ENCODE data around the gene ANKLE1.

The ANKLE1 gene

DNA sequence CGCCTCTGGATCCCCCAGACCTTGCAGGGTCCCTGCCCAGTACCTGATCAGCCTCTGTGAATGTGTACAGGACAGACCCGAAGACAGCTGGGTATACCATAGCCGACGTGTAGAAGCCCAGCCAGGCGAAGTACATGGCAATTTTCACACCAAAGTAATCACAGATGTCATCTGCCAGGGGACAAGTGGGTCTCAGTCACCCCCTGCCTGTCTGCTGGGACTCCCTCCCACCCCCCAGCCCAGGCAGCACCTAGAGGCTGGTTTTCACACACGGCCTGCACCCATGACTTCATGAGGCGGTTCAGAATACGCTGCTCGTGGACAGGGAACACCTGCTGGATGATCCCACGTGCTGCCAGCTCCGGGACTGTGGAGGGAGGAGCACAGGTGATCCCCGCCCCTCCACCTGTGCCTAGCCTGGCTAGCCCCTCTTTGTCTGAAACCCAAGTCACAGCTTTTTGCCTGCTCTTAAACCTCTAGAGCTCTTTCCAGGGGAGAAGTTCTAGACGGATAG lies 49.4 kb downstream of the ANKLE1 start:
- CTCF ChIA-PET = interaction anchor here (2.1 kb wide), 1 partner anchor 14 kb away, joined by 9 read pairs; no protein-coding TSS in a partner anchor
- Histone ChIP-seq H3K36me3 (ENCODE audit: control insufficient read depth in 2 of 2, insufficient read depth in 1 of 2, low read length in 2 of 2) (peaks cover 0 to 20% of the 10 kb centered on the region in 2 experiments; a peak in 2 of 3 replicates), H3K4me1 (ENCODE audit: control insufficient read depth, insufficient read depth, low read length) (peaks cover 4% of the 10 kb centered on the region; the same call in 1 of the 2 replicates), H3K9me3 (ENCODE audit: control insufficient read depth, insufficient read depth, low read depth, low read length) (no peaks in the 10 kb centered on the region), H3K27ac (ENCODE audit: extremely low read depth, low read depth, low read length) (no peak overlapping the region), H3K4me3 (ENCODE audit: low read depth, low read length) (no peak overlapping the region)
- TF ChIP-seq SP2 (tag by site-specific recombination; IDR thresholded peaks at IDR 0.05) = 0 out of 2 replicates have a peak, but pooled peaks have one; percentile 20
- TF ChIP-seq, protein P1, sequence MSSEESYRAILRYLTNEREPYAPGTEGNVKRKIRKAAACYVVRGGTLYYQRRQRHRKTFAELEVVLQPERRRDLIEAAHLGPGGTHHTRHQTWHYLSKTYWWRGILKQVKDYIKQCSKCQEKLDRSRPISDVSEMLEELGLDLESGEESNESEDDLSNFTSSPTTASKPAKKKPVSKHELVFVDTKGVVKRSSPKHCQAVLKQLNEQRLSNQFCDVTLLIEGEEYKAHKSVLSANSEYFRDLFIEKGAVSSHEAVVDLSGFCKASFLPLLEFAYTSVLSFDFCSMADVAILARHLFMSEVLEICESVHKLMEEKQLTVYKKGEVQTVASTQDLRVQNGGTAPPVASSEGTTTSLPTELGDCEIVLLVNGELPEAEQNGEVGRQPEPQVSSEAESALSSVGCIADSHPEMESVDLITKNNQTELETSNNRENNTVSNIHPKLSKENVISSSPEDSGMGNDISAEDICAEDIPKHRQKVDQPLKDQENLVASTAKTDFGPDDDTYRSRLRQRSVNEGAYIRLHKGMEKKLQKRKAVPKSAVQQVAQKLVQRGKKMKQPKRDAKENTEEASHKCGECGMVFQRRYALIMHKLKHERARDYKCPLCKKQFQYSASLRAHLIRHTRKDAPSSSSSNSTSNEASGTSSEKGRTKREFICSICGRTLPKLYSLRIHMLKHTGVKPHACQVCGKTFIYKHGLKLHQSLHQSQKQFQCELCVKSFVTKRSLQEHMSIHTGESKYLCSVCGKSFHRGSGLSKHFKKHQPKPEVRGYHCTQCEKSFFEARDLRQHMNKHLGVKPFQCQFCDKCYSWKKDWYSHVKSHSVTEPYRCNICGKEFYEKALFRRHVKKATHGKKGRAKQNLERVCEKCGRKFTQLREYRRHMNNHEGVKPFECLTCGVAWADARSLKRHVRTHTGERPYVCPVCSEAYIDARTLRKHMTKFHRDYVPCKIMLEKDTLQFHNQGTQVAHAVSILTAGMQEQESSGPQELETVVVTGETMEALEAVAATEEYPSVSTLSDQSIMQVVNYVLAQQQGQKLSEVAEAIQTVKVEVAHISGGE (tag by site-specific recombination; conservative IDR thresholded peaks at IDR 0.05; ENCODE audit: low read depth) = no peak
- POLR2A ChIA-PET = interaction anchor here (0.5 to 7.6 kb wide), 3 partner anchors 10 to 648 kb away, joined by 3 to 64 read pairs (median 5); partner anchors contain the start of gene DDA1

DNA sequence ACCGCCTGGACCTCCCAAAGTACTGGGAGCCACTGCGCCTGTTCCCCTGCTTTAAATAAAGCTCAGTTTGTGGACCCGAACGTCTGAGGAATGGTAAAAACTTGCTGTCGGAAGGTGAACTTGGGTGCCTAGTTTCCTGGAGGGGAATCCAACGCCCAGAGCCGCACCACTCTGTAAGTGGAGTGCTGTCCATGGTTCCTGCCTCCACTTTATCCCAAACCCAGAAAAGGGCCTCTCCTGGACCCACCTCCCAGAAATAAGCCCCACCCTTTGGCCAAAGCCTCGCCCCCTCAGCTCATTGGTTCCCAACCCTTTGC lies 50.6 kb downstream of the ANKLE1 start:
- no peak overlapping the region for H3K27ac ChIP-seq (ENCODE audit: extremely low read depth, low read depth, low read length)
- ChIA-PET CTCF (interaction anchor here (0.6 to 2.4 kb wide), 8 partner anchors 13 to 694 kb away, joined by 3 to 9 read pairs (median 3); no protein-coding TSS in a partner anchor), POLR2A (interaction anchor here (0.6 to 7.6 kb wide), 10 partner anchors 10 to 611 kb away, joined by 3 to 64 read pairs (median 7); partner anchors contain the start of genes BABAM1, DDA1, MRPL34 and NR2F6)
- no peaks in the 10 kb centered on the region for H3K9me3 ChIP-seq (ENCODE audit: control insufficient read depth, insufficient read depth, low read depth, low read length)
- TF ChIP-seq ZNF777 (tag by site-specific recombination; IDR thresholded peaks at IDR 0.05; ENCODE audit: borderline replicate concordance) (no peak), ZNF558 (tag by site-specific recombination; IDR thresholded peaks at IDR 0.05) (no peak)
- TF ChIP-seq, protein P2, sequence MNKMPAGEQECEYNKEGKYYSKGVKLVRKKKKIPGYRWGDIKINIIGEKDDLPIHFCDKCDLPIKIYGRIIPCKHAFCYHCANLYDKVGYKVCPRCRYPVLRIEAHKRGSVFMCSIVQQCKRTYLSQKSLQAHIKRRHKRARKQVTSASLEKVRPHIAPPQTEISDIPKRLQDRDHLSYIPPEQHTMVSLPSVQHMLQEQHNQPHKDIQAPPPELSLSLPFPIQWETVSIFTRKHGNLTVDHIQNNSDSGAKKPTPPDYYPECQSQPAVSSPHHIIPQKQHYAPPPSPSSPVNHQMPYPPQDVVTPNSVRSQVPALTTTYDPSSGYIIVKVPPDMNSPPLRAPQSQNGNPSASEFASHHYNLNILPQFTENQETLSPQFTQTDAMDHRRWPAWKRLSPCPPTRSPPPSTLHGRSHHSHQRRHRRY (tag by site-specific recombination; IDR thresholded peaks at IDR 0.05) = no peak
- TF ChIP-seq, protein P3, sequence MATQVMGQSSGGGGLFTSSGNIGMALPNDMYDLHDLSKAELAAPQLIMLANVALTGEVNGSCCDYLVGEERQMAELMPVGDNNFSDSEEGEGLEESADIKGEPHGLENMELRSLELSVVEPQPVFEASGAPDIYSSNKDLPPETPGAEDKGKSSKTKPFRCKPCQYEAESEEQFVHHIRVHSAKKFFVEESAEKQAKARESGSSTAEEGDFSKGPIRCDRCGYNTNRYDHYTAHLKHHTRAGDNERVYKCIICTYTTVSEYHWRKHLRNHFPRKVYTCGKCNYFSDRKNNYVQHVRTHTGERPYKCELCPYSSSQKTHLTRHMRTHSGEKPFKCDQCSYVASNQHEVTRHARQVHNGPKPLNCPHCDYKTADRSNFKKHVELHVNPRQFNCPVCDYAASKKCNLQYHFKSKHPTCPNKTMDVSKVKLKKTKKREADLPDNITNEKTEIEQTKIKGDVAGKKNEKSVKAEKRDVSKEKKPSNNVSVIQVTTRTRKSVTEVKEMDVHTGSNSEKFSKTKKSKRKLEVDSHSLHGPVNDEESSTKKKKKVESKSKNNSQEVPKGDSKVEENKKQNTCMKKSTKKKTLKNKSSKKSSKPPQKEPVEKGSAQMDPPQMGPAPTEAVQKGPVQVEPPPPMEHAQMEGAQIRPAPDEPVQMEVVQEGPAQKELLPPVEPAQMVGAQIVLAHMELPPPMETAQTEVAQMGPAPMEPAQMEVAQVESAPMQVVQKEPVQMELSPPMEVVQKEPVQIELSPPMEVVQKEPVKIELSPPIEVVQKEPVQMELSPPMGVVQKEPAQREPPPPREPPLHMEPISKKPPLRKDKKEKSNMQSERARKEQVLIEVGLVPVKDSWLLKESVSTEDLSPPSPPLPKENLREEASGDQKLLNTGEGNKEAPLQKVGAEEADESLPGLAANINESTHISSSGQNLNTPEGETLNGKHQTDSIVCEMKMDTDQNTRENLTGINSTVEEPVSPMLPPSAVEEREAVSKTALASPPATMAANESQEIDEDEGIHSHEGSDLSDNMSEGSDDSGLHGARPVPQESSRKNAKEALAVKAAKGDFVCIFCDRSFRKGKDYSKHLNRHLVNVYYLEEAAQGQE (tag by site-specific recombination; IDR thresholded peaks at IDR 0.05) = peak; percentile 98
- H3K4me1 ChIP-seq (ENCODE audit: control insufficient read depth, insufficient read depth, low read length) = peaks cover 4% of the 10 kb centered on the region; the same call in 1 of the 2 replicates
- peaks cover 0 to 17% of the 10 kb centered on the region in 2 experiments; a peak in 2 of 3 replicates for H3K36me3 ChIP-seq (ENCODE audit: control insufficient read depth in 2 of 2, insufficient read depth in 1 of 2, low read length in 2 of 2)
- H3K4me3 ChIP-seq (ENCODE audit: low read depth, low read length) = no peak overlapping the region

DNA sequence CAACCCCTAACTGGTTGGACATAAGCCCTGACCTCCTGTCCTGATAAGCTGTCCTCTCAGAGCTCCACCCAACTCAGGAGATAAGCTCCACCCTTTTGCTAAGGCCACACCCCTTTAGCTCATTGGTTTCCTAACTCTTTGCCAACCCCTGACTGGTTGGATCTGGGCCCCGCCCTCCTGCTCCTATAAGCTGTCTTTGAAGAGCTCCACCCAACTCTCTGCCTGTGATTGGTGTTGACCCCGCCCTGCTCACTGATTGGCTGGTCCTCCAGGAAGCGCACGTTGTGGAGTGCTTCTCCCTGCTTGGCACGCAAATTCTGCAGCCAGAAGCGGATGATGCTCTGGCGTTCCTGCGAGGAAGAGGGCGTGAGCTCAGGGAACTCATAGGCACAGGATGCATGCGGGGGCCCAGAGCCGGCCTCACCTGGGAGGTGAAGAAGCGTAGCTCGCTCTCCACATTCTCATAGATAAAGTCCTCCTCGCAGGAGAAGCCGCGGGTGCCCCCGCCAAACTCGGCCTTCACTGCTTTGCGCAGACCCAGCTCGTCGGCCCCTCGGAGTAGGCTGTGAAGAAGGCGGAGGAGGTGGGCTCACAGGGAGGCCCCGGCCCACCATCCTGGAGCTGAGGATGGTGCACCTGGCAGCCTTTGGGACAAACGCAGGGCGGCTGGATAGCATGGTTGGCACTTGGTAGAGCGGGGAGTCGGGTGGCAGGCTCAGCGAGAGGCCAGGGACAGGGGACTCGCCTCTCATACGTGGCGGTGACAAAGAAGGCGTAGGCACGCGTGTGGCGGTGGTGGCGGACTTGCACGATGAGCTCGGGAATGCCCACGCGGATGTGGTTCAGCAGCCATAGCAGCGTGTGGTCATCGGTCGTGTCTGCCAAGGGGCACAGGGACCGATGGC lies 51.2 kb downstream of the ANKLE1 start:
- H3K36me3 ChIP-seq (ENCODE audit: control insufficient read depth in 2 of 2, insufficient read depth in 1 of 2, low read length in 2 of 2) = peaks cover 0 to 17% of the 10 kb centered on the region in 2 experiments; a peak in 2 of 3 replicates
- H3K27ac ChIP-seq (ENCODE audit: extremely low read depth, low read depth, low read length) = no peak overlapping the region
- CTCF ChIA-PET = interaction anchor here (0.6 to 2.4 kb wide), 14 partner anchors 12 to 694 kb away, joined by 3 to 9 read pairs (median 4); partner anchors contain the start of gene MRPL34
- POLR2A ChIA-PET = interaction anchor here (0.6 to 7.6 kb wide), 13 partner anchors 9 to 610 kb away, joined by 3 to 64 read pairs (median 5); partner anchors contain the start of genes ABHD8, BABAM1, DDA1 and MRPL34
- H3K9me3 ChIP-seq (ENCODE audit: control insufficient read depth, insufficient read depth, low read depth, low read length) = no peaks in the 10 kb centered on the region
- H3K4me3 ChIP-seq (ENCODE audit: low read depth, low read length) = no peak overlapping the region
- peaks cover 4% of the 10 kb centered on the region for H3K4me1 ChIP-seq (ENCODE audit: control insufficient read depth, insufficient read depth, low read length)
- TF ChIP-seq ZNF707 (tag by site-specific recombination; IDR thresholded peaks at IDR 0.05) = no peak
- TF ChIP-seq ZBTB20 (tag by site-specific recombination; IDR thresholded peaks at IDR 0.05) = no peak
- TF ChIP-seq HOXA7 (CRISPR knock-in tag; IDR thresholded peaks at IDR 0.05; ENCODE audit: borderline replicate concordance) = no peak
- TF ChIP-seq ZNF184 (tag by site-specific recombination; IDR thresholded peaks at IDR 0.05) = no peak
- TF ChIP-seq ZNF558 (tag by site-specific recombination; IDR thresholded peaks at IDR 0.05) = no peak
- no peak for TF ChIP-seq ZNF529 (tag by site-specific recombination; IDR thresholded peaks at IDR 0.05; ENCODE audit: insufficient replicate concordance)
- TF ChIP-seq, protein P4, sequence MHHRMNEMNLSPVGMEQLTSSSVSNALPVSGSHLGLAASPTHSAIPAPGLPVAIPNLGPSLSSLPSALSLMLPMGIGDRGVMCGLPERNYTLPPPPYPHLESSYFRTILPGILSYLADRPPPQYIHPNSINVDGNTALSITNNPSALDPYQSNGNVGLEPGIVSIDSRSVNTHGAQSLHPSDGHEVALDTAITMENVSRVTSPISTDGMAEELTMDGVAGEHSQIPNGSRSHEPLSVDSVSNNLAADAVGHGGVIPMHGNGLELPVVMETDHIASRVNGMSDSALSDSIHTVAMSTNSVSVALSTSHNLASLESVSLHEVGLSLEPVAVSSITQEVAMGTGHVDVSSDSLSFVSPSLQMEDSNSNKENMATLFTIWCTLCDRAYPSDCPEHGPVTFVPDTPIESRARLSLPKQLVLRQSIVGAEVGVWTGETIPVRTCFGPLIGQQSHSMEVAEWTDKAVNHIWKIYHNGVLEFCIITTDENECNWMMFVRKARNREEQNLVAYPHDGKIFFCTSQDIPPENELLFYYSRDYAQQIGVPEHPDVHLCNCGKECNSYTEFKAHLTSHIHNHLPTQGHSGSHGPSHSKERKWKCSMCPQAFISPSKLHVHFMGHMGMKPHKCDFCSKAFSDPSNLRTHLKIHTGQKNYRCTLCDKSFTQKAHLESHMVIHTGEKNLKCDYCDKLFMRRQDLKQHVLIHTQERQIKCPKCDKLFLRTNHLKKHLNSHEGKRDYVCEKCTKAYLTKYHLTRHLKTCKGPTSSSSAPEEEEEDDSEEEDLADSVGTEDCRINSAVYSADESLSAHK (tag by site-specific recombination; IDR thresholded peaks at IDR 0.05) = no peak
- TF ChIP-seq ZNF16 (tag by site-specific recombination; IDR thresholded peaks at IDR 0.05; ENCODE audit: low read depth) = no peak

All from HEK293 (cell line).